Activated CD8-positive, alpha-beta memory T cell treated with anti-CD3 and anti-CD28 coated beads for 1 hour (primary cell): ENCODE data around the gene GBF1.

Experiments used
- DNase-seq, 2 donors: peaks; one replicate each; pipeline ENCODE4 v3.0.0-alpha.2; 2020; ENCODE audit warnings: low read depth in 1 of 2; ENCODE audit errors: extremely low read depth in 1 of 2

Gene GBF1

GRCh38 chr10:102404361-102405107 lies 159.2 kb downstream of the GBF1 start:
- no peak for DNase-seq

DNA sequence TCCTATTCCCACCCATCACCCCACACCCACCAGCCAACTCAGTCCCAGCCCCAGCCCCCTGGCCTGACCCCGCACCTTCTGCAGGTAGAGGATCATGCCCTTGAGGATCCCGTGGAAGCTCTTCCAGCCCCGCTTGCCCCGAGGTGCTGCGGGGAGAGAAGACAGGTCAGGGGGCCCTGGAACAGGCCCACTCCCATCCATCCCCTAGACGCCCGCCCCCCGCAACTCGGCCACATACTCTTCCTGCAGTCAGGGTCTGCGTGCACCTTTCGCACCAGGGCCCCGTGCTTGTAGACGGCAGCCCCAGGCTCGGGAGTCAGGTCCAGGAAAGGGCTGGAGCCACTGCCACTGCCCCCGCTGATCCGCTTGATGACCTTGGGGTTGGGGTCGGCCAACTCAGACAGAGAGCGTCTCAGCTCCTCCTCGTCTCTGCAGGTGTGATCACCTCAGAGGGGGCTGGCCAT lies 159.8 kb downstream of the GBF1 start:
- no peak for DNase-seq

- no peak for DNase-seq
Measured at GRCh38 chr10:102405632-102406031, 160.3 kb downstream of the GBF1 start.

DNA sequence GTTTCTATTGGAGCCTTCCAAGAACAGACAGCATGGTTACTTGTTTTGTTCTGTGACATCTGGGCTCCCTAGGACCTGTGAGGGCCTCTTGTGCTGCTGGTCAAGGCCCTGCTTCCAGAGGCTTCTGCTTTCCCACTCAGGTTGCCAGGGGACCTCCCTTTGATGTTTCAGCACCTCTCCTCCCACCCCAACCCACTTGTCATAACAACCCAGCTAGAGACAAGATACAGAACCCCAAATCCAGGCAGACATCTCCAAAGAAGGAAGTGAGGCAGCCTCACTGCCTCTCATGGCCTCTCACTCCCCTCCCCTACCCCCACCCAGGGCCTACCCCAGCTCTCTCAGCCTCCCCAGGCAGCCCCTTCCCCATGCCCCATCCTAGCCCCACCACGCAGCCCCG lies 161.5 kb downstream of the GBF1 start:
- DNase-seq = no peak

DNA sequence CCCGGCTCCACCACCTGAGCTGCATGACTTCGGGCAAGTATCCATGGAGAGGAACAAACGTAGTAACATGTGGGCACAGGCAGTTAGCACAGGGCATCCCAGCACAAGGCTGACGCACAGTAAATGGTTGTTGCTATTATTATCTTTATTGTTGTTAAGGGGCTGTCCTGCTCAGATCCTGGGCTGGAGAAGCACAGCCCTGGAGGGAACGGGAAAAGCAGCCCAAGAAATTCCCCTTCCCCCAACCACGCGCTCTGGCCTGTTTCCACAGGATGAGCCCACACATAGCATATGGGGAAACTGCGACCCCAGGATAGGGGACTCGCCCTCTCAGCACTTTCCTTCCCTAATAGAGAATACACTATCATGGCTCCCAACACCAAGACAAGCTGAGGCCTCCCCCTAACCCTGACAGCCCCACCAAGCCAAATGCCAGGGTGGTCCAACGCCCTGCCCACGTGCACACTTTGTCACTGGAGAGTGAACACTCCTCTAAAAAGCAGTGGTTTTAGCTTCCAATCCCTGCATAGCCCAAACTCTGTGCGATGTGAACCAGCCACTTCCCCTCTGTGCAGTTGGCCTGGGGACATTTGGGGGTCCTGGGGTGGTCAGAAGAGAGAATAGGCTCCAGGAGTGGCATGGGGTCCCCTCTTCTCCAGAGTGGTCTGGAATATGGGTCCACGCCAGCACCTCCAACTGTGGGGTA lies 162.2 kb downstream of the GBF1 start:
- DNase-seq = no peak

DNA sequence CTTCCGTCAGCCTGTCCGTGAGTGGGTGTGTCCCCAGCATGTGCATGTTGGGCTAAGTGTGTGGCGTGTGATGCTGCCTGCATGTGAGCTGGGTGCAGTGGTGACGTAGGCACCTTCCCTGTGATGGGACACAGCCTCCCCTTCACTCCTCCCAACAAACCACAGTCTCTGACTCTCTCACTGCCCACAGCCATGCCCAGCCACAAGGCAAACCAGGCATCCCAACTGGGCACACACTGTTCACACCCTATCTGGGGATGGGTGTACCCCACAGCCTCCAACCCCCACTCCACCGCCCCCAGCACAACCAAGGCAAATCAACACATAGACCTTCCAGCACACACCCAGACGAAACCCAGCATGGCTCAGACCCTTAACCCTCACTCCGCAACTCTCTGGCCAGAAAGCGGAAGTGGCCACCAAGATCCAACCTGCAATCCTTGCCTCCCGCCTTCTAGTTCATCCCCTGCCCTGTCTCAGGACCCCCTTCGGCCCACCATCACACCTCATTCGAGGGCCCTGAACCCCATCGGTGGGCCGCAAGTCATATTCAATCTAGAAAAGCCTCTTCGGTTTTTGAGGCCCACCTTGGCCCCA lies 162.9 kb downstream of the GBF1 start:
- no peak for DNase-seq

GRCh38 chr10:102408728-102409603 lies 163.6 kb downstream of the GBF1 start:
- DNase-seq = peak in 1 of 2 donors; percentile 50

DNA sequence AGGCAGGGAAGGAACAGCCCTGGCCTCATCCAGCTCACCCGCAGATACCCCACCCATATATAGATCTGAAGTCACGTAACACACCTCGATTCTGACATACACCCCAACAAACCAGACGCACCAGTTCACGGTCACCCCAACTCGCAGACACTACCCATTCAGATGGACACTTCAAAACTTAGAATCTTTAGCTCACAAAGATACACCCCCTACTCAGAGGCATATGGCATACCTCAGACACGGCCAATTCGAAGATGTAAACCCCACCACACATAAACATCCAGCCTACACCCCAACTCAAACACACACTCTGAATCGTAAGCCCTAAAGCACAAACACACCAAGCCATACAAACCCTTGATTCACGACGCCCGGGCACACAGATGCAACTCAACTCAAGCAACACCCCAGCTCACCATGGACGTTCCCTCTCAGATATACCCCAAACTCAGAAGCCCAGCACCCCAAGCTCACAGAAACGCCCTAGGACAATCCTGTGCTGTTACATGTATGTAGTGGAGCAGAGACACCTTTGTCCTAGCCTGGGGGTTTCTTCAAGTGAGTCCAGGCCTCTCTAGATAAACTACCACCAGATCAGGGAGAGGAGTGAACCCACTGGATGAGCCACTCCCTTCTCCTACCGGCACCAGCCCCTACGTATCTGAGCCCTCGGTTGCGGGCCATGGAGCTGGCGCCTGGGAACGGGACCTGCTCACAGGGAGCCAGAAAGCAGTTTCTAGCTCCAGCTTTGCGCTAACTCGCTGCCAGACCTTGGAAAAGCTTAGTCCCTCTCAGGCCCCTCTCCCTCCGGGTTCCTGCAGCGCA lies 164.5 kb downstream of the GBF1 start:
- no peak for DNase-seq

DNA sequence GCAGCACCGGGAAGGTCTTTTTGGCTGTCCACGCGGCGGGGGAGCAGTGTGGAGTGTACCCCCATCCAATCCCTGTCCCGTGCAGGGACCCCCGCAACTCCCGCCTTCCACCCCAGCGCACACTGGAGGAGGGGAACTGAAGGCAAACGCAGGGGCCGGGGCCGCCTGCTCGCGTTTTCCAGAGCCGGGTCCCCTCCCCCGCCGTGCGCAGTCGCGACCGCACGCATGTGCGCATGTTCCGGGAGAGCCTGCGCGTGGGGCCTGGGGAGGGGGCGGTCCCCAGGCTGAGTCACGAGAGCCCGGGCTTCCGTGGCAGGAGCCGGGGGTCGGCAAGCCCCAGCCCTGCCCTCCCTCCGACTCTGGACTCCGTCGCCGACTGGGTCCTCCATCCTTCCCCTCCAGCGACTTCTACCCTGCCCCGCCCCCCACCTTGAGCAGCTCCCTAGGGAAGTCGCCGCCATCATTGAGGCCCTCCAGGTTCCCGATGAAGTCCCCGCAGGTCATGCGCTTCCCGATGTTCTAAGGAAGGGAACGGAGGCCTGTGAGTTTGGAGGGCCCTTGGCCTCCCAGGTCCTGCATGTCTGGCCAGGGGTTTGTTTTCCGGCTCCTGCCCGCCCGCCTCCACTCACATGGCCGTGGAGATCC lies 165.2 kb downstream of the GBF1 start:
- DNase-seq = no peak

DNA sequence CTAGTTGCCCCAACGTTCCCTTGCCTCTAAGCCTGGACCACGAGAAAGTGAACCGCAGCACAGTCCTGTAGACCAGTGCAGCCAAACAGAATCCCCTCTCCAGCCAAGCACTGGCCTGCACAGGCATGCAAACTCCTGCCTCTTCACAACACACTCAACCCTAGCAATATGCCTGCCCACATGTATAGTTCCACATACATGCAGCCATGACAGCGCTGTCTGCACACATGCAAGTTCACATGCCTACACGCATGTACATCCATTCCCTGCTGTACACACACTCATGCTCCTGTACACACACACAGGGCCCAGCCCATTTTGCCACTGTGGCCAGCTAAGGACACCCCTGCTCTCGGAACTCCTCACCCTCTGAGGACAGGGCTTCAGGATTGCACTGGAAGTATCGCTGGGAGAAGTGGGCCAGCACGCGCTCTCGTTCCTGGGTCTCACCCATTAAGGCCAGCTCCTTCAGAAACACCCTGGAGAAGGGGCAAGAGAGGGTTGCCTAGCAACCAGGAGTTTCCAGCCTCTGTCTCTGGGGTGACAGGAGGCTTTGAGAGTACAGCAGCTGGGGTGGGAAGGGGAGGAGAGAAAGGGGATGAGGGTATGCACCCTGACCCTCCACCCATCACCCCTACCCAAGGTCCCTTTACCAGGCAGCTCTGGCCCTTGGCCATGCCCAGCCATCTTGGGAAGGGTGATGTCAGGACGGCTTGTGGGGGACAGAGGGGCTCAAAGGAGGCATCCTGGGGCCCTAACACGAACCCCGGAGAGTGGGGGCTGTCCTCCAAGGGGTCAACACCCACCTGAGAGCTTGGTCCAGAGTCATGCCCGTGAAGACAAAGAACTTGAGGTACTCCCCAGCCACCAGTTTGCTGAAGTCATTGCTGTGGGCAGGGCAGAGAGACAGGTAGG lies 166.3 kb downstream of the GBF1 start:
- DNase-seq = no peak

- DNase-seq = no peak
Measured at GRCh38 chr10:102412293-102412692, 167.0 kb downstream of the GBF1 start.

DNA sequence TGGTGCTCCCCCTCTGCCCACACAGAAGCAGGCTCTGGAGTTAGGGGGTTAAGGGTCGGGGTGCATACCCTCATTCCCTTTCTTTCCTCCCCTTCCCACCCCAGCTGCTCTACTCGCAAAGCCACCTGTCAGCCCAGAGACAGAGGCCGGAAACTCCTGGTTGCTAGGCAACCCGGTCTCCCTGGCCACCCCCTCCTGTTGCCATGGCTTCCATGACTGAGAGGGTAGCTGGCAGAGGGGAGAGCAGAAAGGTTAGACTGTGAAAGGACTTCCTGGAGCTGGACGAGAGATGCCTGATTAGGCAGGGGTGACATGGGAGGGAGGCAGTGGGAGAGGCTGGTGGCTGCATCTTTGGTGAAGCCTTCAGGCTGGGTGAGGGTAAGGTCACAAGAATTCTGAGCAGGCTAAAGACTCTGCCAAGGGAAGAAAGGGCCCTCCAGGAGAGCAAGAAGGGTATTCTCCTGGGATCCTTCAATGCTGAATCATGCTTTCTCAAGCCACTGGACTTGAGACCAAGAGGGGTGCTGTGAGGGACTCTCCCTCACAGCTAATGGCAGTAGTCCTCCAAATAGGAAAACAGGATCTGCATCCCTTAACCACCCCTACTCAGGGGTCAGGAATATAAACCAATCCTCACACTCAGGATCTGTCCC lies 167.8 kb downstream of the GBF1 start:
- no peak for DNase-seq

GRCh38 chr10:102413806-102414561 lies 168.7 kb downstream of the GBF1 start:
- no peak for DNase-seq

GRCh38 chr10:102414749-102415148 lies 169.4 kb downstream of the GBF1 start:
- no peak for DNase-seq

DNA sequence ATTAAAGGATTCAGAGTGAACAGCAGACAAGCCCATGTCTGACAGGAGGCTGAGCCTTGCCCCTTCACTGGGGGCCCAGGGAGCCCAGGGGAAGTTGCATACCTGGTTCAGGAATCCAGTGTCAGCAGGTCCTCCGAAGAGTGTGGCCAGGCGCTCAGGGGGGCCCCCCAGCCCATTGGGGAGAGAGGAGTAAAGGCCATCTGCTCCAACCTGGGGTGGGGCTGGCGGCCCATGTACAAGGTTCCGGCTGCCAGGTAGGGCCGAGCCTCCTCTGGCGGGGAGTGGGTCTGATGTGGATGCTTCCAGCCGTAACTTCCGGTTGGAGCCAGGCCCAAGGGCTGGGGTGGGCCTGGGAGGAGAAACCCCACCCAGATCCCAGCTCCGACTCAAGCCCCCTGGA lies 171.0 kb downstream of the GBF1 start:
- no peak for DNase-seq

DNA sequence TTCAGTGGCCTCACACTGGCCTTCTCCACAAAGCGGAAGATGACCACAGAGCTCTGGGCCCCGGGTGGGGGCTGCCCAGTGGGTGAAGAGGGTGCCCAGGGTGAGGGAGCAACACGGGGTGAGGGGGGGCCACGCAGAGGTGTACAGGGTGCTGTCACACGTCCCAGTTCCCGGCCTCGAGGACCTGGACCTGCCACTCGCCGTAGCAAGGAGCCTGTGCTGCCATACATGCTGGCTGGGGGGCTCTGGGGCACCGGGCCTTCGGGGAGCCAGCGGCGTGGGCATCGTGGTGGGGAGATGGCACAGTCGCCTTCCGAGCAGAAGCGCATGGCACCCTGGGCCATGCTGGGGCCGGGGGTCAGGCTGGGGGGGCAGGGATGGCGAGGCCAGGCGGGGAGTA lies 171.4 kb downstream of the GBF1 start:
- DNase-seq = no peak

GRCh38 chr10:102418622-102419268 lies 173.4 kb downstream of the GBF1 start, which contains the start of gene PSD:
PSD (minus strand) TSS chr10:102418785; CDS start chr10:102417038, 1,747 bp downstream.
- no peak for DNase-seq
